ENCODE data around the gene HNRNPUL1.
"Not testable (repeated sequence)": the region's sequence is repeated elsewhere in the genome, so short reads cannot be mapped to it uniquely, and the experiment has no call there.

Gene HNRNPUL1

DNA sequence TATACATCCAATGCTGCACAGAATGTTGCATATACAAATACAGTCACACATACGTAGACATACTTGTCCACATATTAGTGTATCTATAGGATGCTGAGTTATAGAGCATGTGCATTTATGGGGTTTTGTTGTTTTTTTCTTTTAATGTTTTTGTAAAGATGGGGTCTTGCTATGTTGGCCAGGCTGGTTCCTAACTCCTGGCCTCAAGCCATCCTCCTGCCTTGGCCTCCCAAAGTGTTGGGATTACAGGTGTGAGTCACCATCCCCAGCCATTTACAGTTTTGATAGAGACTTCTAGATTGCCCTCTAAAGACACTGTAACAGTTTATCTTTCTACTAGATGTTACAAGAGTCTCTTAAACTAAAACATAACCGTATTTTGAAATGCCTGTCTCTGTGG is 14.3 kb downstream of the HNRNPUL1 start:
- DNase-seq: no peak

GRCh38 chr19:41288673-41289530 is 24.7 kb downstream of the HNRNPUL1 start:
- no peak for DNase-seq

- DNase-seq: not testable (repeated sequence)
Measured at GRCh38 chr19:41289814-41290213, 25.6 kb downstream of the HNRNPUL1 start.

- DNase-seq: no peak
Measured at GRCh38 chr19:41294393-41294792, 30.2 kb downstream of the HNRNPUL1 start.

- DNase-seq: no peak
Measured at GRCh38 chr19:41295499-41295898, 31.3 kb downstream of the HNRNPUL1 start.

GRCh38 chr19:41296433-41296871 is 32.3 kb downstream of the HNRNPUL1 start:
- DNase-seq: no peak

GRCh38 chr19:41297628-41298347 is 33.6 kb downstream of the HNRNPUL1 start:
- DNase-seq: no peak

DNA sequence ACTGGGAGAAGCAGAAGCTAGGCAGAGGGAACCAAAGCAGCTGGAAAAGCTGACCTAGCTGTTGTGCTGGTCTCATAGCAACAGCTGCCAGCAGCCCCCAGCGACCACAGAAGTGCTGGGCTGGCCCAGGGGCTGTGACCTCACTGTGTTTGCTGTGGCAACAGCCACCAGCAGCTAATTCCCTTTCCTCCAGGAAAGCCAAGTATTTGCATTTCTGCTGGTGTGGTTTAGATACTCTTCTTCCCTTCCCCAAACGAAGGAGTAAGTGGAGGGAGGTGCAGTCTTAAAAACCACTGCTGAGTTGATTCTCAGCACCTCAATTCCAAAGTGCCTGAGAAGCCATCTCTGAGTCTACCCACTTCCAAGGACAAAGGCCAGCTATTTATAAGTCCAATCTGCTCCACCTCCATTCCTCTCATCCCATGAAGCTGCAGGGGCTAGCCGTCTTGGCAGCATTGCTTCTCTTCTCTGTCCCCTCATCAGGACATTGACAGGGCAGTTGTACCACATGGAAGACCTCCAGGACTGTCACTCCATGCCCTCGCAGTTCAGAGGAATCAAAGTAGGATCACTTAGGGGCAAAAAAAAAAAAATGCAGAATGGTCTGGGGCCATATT is 34.3 kb downstream of the HNRNPUL1 start:
- peak in 2 of 5 donors; percentile 42 to 58 for DNase-seq

DNA sequence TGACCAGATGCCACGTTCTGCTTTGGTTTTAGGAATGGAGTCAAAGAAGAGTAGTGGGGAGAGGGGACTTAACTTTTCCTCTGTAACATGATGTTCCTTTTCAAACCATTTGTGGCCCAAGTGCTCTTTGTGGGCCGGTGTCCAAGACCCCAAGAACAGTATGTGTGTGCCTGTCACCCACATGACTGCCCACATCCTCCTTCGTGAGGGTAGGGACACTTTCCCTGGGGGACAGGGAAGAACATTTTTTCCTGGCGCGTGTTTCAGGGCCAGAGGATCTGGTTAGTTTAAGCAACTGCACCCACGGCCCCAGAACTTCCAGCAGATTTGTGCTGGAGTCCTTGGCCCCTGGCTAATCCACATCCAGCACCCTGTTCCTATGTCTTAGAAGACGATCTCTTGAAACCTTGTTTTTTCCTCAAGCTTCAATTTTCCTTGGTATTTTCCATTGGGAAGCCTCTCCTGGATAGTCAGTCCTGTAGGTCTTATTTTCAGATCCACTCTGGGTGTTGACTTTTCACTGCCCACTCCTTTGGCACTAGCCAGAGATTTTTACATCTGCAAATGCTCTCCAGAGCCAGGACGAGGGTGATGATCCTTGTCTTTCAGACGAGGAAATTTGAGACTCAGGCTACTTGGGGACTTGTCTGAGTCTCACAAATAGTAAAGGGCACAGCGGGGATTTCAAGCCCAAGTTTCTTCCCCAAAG is 35.0 kb downstream of the HNRNPUL1 start:
- DNase-seq: no peak

DNA sequence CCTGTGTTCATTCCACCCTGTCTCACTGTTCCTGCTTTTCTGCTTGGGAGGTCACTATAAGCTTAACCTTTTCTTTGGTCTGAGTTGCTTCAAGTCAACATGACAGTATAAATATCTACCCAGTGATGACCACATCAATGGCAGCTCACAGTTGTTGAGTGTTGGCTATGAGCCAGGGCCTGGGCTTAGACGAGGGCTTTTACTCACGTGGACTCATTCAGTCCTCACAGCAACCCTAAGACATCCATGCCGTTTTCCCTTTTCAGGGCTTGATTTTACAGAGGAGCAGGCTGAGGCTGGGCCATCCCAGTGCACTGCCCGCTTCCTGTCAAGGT is 35.5 kb downstream of the HNRNPUL1 start:
- peak in 3 of 5 donors; percentile 47 to 56 (median 51) for DNase-seq

GRCh38 chr19:41300555-41300954 is 36.4 kb downstream of the HNRNPUL1 start:
- no peak for DNase-seq

GRCh38 chr19:41302624-41303351 is 38.6 kb downstream of the HNRNPUL1 start:
- DNase-seq: peak in 4 of 5 donors; percentile 37 to 69 (median 46)

GRCh38 chr19:41303954-41304353 is 39.8 kb downstream of the HNRNPUL1 start:
- no peak for DNase-seq

- no peak for DNase-seq
Measured at GRCh38 chr19:41304706-41305483, 40.7 kb downstream of the HNRNPUL1 start.

- DNase-seq: no peak
Measured at GRCh38 chr19:41305927-41306793, 42.0 kb downstream of the HNRNPUL1 start.

GRCh38 chr19:41307090-41307875 is 43.1 kb downstream of the HNRNPUL1 start:
- peak in 1 of 5 donors; percentile 81 for DNase-seq

DNA sequence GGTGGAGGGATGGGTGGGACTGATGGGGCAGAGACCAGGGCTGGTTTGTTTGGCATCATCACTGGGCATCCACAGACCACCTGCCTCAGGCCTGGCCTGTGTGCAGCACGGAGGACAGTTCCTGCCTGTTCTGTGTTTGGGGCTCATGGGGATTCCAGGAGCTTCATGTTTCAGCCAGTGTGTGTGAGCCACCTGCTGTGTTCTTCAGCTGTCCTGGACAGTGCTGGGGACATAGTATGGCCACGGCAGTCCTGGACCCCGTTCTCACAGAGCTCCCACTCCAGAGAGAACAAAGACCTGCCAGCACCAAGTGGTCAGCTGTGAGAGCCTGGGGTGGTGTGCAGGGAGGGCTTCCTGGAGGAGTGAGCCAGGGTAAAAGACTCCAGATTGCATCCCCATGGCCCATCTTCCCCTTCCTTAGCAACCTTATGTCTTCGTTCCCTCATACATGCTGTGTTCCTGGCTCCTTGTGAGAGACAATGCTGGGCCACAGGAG is 43.8 kb downstream of the HNRNPUL1 start:
- DNase-seq: peak in 1 of 5 donors; percentile 33

- DNase-seq: peak; percentile 79 to 95 (median 86)
Measured at GRCh38 chr19:41308450-41309179, 44.4 kb downstream of the HNRNPUL1 start.

All from T-helper 1 cell (primary cell).